ENCODE data around the gene CD47. TPM values are rescaled to one million over a fixed set of nuclear protein-coding genes. Genes with fewer than 3 reads are reported as not detected.

Gene CD47
- total and polyA plus RNA-seq, 12 donors: 17.9 to 76.3 (median 47.6) TPM

DNA sequence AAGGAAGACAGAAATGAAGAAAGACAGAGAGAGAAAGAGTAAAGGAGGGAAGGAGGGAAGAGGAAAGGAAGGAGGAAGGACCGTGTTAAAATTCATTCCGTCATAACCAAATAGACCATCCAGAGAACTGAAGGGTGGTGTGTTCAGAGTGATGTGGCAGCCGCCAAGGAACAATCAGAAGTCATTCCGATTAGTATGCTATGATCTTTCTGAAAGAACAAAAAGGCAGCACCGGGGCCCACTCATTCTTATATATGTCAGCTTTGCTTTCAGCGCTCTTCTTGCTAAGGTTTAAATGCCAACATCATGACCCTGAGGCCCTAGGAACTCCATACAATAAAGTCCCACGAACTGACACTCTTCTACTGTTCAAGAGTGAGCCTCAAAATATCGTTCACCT lies 78.5 kb downstream of the CD47 start:
- DNase-seq: no peak
- TF ChIP-seq, protein P1, sequence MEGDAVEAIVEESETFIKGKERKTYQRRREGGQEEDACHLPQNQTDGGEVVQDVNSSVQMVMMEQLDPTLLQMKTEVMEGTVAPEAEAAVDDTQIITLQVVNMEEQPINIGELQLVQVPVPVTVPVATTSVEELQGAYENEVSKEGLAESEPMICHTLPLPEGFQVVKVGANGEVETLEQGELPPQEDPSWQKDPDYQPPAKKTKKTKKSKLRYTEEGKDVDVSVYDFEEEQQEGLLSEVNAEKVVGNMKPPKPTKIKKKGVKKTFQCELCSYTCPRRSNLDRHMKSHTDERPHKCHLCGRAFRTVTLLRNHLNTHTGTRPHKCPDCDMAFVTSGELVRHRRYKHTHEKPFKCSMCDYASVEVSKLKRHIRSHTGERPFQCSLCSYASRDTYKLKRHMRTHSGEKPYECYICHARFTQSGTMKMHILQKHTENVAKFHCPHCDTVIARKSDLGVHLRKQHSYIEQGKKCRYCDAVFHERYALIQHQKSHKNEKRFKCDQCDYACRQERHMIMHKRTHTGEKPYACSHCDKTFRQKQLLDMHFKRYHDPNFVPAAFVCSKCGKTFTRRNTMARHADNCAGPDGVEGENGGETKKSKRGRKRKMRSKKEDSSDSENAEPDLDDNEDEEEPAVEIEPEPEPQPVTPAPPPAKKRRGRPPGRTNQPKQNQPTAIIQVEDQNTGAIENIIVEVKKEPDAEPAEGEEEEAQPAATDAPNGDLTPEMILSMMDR (IDR thresholded peaks at IDR 0.05): no peak
- H3K36me3 ChIP-seq: no peaks in the 10 kb centered on the region
- WGBS, 2 donors: 89 to 91% methylated on average over 8 of the region's 8 CpGs
- no peaks in the 10 kb centered on the region for H3K27me3 ChIP-seq
- peaks cover 0 to 17% (median 0%) of the 10 kb centered on the region in 9 donors for H3K4me1 ChIP-seq
- H3K9me3 ChIP-seq: no peaks in the 10 kb centered on the region
- intact Hi-C loops (cut with DNase I): loop anchor here in 1 of 10 donors (5.0 kb wide), 1 partner anchor 50 kb away; no protein-coding TSS in a partner anchor
- no peak overlapping the region for H3K4me3 ChIP-seq
- no peak for ATAC-seq
- no peak overlapping the region for H3K27ac ChIP-seq

DNA sequence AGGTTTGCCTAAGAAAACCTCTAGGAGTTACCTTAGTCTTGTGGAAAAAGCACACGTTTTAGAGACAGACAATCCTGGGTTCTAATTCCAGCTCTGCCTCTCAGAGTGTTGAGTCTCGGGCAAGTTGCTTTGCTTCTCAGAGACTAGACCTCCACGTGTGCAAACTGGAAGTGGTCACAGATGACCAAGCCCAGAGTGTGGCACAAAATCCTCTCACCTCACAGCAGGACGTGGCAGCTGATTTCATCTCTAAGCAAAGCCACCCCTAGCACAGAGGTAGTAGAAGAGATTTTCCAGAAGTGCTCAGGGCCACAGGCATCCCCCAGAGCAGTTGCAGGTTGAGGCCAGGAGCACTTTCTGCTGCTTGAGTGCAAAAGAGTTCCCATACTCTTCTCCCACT lies 79.2 kb downstream of the CD47 start:
- ATAC-seq (no peak), DNase-seq (no peak)
- Histone ChIP-seq H3K9me3 (no peaks in the 10 kb centered on the region), H3K27me3 (no peaks in the 10 kb centered on the region), H3K4me1 (peaks cover 0 to 24% (median 7%) of the 10 kb centered on the region in 9 donors), H3K4me3 (no peak overlapping the region), H3K36me3 (no peaks in the 10 kb centered on the region), H3K27ac (no peak overlapping the region)
- TF ChIP-seq, protein P1 (IDR thresholded peaks at IDR 0.05): no peak
- intact Hi-C loops (cut with DNase I): loop anchor here in 1 of 10 donors (5.0 kb wide), 1 partner anchor 51 kb away; no protein-coding TSS in a partner anchor
- WGBS, 2 donors: 88% methylated on average over 4 of the region's 4 CpGs

DNA sequence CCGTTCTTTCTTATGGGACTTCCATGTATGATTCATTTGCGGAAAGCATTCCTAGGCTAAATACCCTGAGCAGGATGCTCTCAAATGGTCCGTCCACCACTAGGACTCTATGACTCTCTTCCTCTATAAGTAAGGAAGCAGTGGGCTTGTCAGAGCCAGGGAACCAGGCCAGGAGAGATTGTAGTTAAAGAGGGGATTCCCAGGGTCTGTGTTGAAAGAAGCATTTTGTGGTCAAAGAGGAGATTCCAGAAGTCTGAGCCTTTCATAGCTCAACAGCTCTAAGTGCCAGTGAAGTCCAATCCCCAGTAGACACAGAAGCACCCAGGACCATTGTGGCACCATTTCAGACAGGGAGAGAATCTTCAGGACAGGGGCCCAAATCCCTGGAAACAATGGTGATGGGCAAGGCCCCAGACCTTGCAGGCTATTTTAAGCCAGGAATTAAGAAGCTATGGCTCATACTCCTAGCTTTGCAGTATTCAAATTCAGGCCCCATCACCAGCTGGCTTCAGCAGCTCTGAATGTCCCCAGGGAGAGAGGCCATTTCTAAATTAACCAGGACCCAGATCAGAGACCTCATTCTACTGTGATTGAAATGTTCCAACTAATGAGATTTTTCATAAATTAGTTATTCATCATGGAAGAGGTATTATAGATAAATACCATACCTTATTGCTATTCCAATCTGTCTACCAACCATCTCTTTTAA lies 81.7 kb downstream of the CD47 start:
- 68 to 77% methylated on average over 3 of the region's 3 CpGs for WGBS, 2 donors
- Histone ChIP-seq H3K36me3 (no peaks in the 10 kb centered on the region), H3K27ac (no peak overlapping the region), H3K4me1 (peaks cover 0 to 45% (median 19%) of the 10 kb centered on the region in 9 donors), H3K9me3 (no peaks in the 10 kb centered on the region), H3K27me3 (no peaks in the 10 kb centered on the region), H3K4me3 (no peak overlapping the region)
- TF ChIP-seq, protein P1 (IDR thresholded peaks at IDR 0.05): no peak
- DNase-seq: no peak
- no peak for ATAC-seq
- intact Hi-C loops (cut with DNase I): no loop called here

DNA sequence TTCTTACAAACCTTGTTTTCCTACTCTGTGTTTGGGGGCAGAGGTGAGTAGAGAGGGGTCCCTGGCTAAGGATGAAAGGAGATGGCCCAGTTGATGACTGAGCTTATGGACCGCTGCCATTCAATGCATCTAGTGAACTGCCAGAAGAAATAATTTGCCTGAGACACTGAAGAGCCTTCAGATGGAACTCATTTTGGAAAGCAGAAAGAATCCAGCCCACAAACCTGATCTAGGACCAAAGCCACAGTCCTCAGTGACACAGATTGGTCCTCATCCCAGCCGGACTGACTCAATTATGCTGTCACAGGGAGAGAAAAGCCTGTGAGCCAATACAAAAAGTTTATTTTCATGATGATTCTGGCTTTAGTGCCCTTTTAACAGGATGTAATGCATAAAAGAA lies 82.7 kb downstream of the CD47 start:
- Histone ChIP-seq H3K27me3 (no peaks in the 10 kb centered on the region), H3K4me3 (no peak overlapping the region), H3K9me3 (no peaks in the 10 kb centered on the region), H3K27ac (no peak overlapping the region), H3K36me3 (no peaks in the 10 kb centered on the region), H3K4me1 (peaks cover 0 to 49% (median 19%) of the 10 kb centered on the region in 9 donors)
- WGBS, 2 donors: 81 to 88% methylated on average over 2 of the region's 2 CpGs
- DNase-seq (no peak), ATAC-seq (no peak)
- intact Hi-C loops (cut with DNase I): no loop called here
- TF ChIP-seq, protein P1 (IDR thresholded peaks at IDR 0.05): no peak
